ENCODE measurements around the gene MUSTN1.

The MUSTN1 gene

DNA sequence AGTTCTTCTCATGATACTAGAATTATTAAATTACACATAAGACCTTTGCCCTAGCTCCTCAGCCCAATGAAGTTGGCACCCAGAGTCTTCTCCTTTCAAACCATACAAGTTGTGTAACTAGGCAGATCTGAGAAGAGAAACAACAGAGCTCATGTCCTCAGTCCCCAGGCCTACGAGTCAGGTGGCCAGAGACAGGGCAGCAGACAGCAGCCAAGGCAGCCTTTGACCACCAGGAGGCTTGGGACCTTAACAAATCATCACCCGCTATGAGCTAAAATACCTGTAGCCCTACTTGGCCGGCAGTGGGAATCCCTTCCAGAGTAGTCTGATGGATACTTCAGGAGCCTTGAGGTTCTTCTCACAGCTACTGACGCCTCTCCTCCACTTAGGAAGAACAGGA is 44.3 kb upstream of the MUSTN1 start:
- in situ Hi-C loops (cut with HindIII; ENCODE audit: low sequenced_read_pairs): no loop called here
- no peak overlapping the region for H3K4me3 ChIP-seq (ENCODE audit: low read depth, low read length)
- TF ChIP-seq, protein P1, sequence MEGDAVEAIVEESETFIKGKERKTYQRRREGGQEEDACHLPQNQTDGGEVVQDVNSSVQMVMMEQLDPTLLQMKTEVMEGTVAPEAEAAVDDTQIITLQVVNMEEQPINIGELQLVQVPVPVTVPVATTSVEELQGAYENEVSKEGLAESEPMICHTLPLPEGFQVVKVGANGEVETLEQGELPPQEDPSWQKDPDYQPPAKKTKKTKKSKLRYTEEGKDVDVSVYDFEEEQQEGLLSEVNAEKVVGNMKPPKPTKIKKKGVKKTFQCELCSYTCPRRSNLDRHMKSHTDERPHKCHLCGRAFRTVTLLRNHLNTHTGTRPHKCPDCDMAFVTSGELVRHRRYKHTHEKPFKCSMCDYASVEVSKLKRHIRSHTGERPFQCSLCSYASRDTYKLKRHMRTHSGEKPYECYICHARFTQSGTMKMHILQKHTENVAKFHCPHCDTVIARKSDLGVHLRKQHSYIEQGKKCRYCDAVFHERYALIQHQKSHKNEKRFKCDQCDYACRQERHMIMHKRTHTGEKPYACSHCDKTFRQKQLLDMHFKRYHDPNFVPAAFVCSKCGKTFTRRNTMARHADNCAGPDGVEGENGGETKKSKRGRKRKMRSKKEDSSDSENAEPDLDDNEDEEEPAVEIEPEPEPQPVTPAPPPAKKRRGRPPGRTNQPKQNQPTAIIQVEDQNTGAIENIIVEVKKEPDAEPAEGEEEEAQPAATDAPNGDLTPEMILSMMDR (IDR thresholded peaks at IDR 0.05; ENCODE audit: low read depth, low read length): no peak
- no peak for DNase-seq (ENCODE audit: low read depth, low spot score)

DNA sequence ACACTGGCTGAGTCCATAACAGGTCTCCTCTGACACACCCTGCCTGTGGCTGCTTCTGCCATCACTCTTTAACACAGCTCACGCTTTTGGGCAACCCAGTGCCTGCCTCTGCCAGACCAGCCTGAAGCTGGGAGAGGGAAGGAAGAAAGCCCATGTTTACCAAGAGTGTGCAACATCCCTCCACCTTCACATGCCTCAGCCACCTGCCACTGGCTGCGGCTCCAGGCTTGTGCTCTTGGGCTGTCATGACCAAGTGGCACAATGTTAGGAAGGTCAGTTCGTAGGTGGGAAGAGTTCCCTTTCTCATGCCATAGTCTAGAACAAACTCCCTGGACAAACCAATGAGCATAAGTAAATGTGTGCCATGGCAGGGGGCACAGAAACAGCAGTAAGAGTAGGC is 42.3 kb upstream of the MUSTN1 start:
- in situ Hi-C loops (cut with HindIII; ENCODE audit: low sequenced_read_pairs): no loop called here
- no peak for DNase-seq (ENCODE audit: low read depth, low spot score)
- H3K4me3 ChIP-seq (ENCODE audit: low read depth, low read length): no peak overlapping the region
- TF ChIP-seq, protein P1 (IDR thresholded peaks at IDR 0.05; ENCODE audit: low read depth, low read length): no peak

DNA sequence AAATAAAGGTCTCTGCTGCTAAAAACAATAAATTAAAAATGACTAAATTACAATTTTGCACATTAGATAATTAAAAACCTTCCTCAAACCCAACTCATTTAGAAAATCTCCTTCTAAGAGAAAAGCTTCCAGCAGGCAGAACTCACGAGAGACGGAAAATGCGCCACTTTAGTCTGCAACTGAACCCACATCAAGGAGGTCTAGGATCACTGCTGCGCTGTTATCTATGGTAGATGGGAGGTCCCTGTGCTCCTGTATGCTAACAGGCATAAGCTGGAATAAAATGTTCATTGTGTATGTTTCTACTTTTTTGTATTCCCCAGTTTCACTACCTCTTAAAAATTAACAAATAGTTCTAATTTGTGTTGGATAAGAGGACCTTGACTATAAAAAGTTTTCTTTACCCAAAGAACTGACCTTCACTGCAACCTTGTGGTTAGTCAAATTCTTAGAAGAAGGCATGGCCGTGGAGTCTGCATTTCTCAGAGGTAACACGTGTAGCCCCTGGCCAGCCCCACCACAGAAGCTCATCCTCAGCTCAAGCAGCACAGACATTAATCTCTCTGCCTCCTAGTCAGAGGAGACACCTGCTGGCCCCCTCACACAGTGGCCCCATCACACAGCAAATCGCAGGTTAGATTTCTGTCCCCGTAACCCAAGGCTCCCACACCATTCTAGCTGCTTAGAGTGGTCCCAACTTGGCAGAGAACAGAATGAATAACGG is 40.2 kb upstream of the MUSTN1 start:
- in situ Hi-C loops (cut with HindIII; ENCODE audit: low sequenced_read_pairs): no loop called here
- no peak overlapping the region for H3K4me3 ChIP-seq (ENCODE audit: low read depth, low read length)
- DNase-seq (ENCODE audit: low read depth, low spot score): no peak
- TF ChIP-seq, protein P1 (IDR thresholded peaks at IDR 0.05; ENCODE audit: low read depth, low read length): no peak

DNA sequence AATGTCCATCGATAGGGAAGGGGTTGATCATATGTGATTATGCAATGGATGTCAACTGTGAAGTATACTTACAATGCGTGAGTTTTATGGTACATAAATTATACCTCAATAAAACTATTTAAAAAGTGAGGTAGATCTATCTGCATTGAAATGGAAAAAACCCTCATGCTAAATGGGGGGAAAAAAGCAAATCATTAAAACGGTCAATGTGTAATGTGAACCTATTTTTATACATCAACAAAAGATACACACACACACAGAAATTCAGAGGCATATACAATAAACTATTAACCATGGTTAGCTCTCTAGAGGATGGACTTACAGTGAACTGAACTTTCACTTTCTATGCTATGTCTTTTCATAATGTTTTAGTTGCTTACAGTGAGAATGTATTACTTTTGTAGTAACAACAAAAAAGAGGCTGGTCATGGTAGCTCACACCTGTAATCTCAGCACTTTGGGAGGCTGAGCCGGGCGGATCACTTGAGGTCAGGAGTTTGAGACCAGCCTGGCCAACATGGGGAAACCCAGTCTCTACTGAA is 39.4 kb upstream of the MUSTN1 start:
- DNase-seq (ENCODE audit: low read depth, low spot score): no peak
- H3K4me3 ChIP-seq (ENCODE audit: low read depth, low read length): no peak overlapping the region
- in situ Hi-C loops (cut with HindIII; ENCODE audit: low sequenced_read_pairs): no loop called here
- TF ChIP-seq, protein P1 (IDR thresholded peaks at IDR 0.05; ENCODE audit: low read depth, low read length): no peak

DNA sequence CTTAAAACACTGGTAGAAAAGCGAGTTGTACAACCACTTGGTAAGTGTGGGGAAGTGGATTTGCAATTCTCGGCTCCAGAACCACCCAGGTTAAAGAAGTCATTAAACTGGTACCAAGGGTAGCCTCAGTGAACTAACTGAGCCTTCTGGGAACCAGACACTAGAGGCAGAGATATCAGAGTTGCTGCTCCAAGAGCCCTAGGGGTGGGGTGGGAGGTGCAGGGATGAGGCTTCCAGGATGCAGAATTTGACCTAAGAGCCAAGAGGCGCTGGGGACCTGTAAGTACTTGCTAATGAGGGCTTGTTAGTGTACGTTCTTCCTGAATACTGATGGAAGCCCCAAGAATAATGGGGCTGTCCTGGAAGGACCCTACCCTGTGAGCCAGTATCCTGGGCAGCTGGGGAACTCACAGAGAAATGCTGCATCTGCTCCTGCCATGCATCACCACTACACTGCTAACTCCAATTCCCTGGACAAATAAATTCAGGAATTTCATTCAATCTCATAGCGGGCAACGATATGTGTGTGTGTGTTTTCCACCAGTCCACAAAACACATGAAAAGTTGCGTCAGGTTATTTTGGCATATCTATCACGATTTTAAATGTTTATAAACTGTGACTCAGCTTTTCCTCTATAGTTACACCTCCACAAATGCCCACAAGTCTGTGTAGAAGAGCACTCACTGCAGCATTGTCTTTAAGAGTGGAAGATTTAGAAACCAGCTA is 38.8 kb upstream of the MUSTN1 start:
- in situ Hi-C loops (cut with HindIII; ENCODE audit: low sequenced_read_pairs): no loop called here
- no peak overlapping the region for H3K4me3 ChIP-seq (ENCODE audit: low read depth, low read length)
- DNase-seq (ENCODE audit: low read depth, low spot score): peak; percentile 59
- TF ChIP-seq, protein P1 (IDR thresholded peaks at IDR 0.05; ENCODE audit: low read depth, low read length): peak; percentile 12

DNA sequence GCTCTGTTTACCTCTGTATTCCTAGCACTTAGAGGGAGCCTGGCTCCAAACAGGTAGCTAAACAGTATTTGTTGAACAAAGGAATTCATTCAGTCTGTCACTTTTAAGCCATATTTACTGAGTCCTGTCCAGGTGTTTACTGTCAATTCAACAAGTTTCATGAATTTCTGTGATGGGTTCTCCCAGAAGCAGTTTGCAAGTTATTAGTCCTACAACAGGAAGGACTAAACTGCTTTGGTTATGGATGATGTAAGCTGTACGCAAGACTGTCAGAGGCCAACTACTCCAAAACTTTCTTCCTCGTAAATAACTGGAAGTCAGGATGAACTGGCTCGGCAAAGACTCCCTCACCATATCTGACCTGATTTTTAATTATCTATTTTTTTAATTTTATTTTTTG is 37.4 kb upstream of the MUSTN1 start:
- in situ Hi-C loops (cut with HindIII; ENCODE audit: low sequenced_read_pairs): no loop called here
- DNase-seq (ENCODE audit: low read depth, low spot score): no peak
- H3K4me3 ChIP-seq (ENCODE audit: low read depth, low read length): no peak overlapping the region
- TF ChIP-seq, protein P1 (IDR thresholded peaks at IDR 0.05; ENCODE audit: low read depth, low read length): no peak
